DND-41 (cell line): ENCODE results near the gene WDFY4.

Experiments
- EZH2 ChIP-seq: IDR thresholded peaks from 3 replicates; pipeline ENCODE4 v1.6.1; 2012; ENCODE audit warnings: borderline replicate concordance, low read depth, mild to moderate bottlenecking, moderate library complexity, low read length, inconsistent platforms; ENCODE audit not compliant: severe bottlenecking
- TF ChIP-seq, protein P1 (sequence below): IDR thresholded peaks from 2 replicates; pipeline ENCODE4 v1.5.1; 2012; ENCODE audit warnings: borderline replicate concordance, low read length, moderate library complexity, mild to moderate bottlenecking; ENCODE audit not compliant: poor library complexity, severe bottlenecking; ENCODE audit errors: extremely low read depth

DNA sequence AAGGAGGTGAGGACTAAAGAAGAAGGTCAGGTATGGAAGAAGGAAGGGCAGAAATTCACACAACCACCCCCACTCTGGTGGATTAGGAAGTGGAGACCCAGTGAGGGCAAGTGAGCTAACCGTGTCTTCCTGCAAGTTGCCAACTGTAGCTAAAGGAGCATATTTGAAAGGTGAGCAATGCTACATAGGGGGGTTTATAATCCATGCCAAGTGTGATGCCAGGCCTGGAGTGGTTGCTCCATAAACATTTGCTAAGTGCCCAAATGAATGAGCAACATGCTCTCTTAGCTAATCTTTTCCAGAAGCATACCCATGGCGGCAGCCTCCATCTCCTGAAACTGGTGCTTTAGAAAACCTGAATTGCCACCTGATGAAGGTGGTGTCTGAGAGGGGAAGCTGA lies 133.4 kb downstream of the WDFY4 start:
- TF ChIP-seq, protein P1, sequence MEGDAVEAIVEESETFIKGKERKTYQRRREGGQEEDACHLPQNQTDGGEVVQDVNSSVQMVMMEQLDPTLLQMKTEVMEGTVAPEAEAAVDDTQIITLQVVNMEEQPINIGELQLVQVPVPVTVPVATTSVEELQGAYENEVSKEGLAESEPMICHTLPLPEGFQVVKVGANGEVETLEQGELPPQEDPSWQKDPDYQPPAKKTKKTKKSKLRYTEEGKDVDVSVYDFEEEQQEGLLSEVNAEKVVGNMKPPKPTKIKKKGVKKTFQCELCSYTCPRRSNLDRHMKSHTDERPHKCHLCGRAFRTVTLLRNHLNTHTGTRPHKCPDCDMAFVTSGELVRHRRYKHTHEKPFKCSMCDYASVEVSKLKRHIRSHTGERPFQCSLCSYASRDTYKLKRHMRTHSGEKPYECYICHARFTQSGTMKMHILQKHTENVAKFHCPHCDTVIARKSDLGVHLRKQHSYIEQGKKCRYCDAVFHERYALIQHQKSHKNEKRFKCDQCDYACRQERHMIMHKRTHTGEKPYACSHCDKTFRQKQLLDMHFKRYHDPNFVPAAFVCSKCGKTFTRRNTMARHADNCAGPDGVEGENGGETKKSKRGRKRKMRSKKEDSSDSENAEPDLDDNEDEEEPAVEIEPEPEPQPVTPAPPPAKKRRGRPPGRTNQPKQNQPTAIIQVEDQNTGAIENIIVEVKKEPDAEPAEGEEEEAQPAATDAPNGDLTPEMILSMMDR: no peak
- no peak for TF ChIP-seq EZH2
